Neural progenitor cell (in vitro differentiated cells): ENCODE measurements around the gene NADSYN1. TPM values are rescaled to one million over a fixed set of nuclear protein-coding genes. Genes with fewer than 3 reads are reported as not detected.

Source experiments
- DNase-seq: peaks from one replicate; pipeline ENCODE4 v3.0.0-alpha.2; 2016; ENCODE audit warnings: low spot score
- H2AFZ ChIP-seq: fragments of 200-600 bp; sonication (generic); replicated peaks from 2 replicates; pipeline ENCODE4 v1.6.1; 2016; ENCODE audit warnings: antibody characterized with exemption
- H3F3A ChIP-seq: fragments of 200-600 bp; sonication (generic); 2 replicates; pipeline ENCODE4 v1.6.1; 2016; ENCODE audit warnings: antibody characterized with exemption, low read depth
- H3K27ac ChIP-seq: fragments of 200-600 bp; sonication (generic); 2 replicates; pipeline ENCODE4 v1.5.1; 2016; ENCODE audit warnings: mild to moderate bottlenecking
- H3K27me3 ChIP-seq: fragments of 200-600 bp; sonication (generic); 2 replicates; pipeline ENCODE4 v1.6.1; 2016; ENCODE audit warnings: mild to moderate bottlenecking, moderate library complexity
- H3K36me3 ChIP-seq: fragments of 200-600 bp; sonication (generic); 2 replicates; pipeline ENCODE4 v1.5.1; 2016
- H3K4me1 ChIP-seq: fragments of 200-600 bp; sonication (generic); 2 replicates; pipeline ENCODE4 v1.6.1; 2016; ENCODE audit warnings: mixed run types
- H3K4me2 ChIP-seq: fragments of 200-600 bp; sonication (generic); 2 replicates; pipeline ENCODE4 v1.6.1; 2016
- H3K4me3 ChIP-seq: fragments of 200-600 bp; sonication (generic); 2 replicates; pipeline ENCODE4 v1.5.1; 2016
- H3K79me2 ChIP-seq: fragments of 200-600 bp; sonication (generic); 2 replicates; pipeline ENCODE4 v1.6.1; 2016; ENCODE audit warnings: low read depth
- H3K9ac ChIP-seq: fragments of 200-600 bp; sonication (generic); 2 replicates; pipeline ENCODE4 v1.6.1; 2016
- H3K9me3 ChIP-seq: fragments of 200-600 bp; sonication (generic); 2 replicates; pipeline ENCODE4 v1.5.1; 2016; ENCODE audit warnings: low read depth
- H4K20me1 ChIP-seq: fragments of 200-600 bp; sonication (generic); 2 replicates; pipeline ENCODE4 v1.6.1; 2016; ENCODE audit warnings: low read depth
- H3K27ac Mint-ChIP-seq: 3 replicates; pipeline ENCODE4 v1.8.0; 2021; ENCODE audit warnings: mixed read lengths
- H3K27me3 Mint-ChIP-seq: 2 replicates; pipeline ENCODE4 v1.8.0; 2022; ENCODE audit warnings: low read depth, mild to moderate bottlenecking, inconsistent platforms, moderate library complexity, mixed read lengths; ENCODE audit not compliant: insufficient read depth
- H3K36me3 Mint-ChIP-seq: 3 replicates; pipeline ENCODE4 v1.8.0; 2021; ENCODE audit warnings: mixed read lengths
- H3K4me1 Mint-ChIP-seq: 3 replicates; pipeline ENCODE4 v1.8.0; 2021; ENCODE audit warnings: mixed read lengths
- H3K4me3 Mint-ChIP-seq: 3 replicates; pipeline ENCODE4 v1.8.0; 2021; ENCODE audit warnings: mild to moderate bottlenecking, moderate library complexity, mixed read lengths
- H3K9me3 Mint-ChIP-seq: 3 replicates; pipeline ENCODE4 v1.8.0; 2020; ENCODE audit warnings: mixed read lengths
- EZH2 ChIP-seq: fragments of 200-600 bp; sonication (generic); IDR thresholded peaks from 2 replicates; pipeline ENCODE4 v1.6.1; 2017; ENCODE audit warnings: antibody characterized with exemption, mild to moderate bottlenecking, moderate library complexity
- EZH2phosphoT487 ChIP-seq: fragments of 200-600 bp; sonication (generic); IDR thresholded peaks from 2 replicates; pipeline ENCODE4 v1.6.1; 2017; ENCODE audit warnings: antibody characterized with exemption
- total RNA-seq: library from RNA; depleted of rRNA; stranded (reverse); fragments of >200 nt; gene quantifications from 2 replicates; pipeline ENCODE4 v1.2.3, GENCODE V29; 2015; ENCODE audit warnings: low replicate concordance
- TF ChIP-seq, protein P1 (sequence below): fragments of 200-600 bp; sonication (generic); IDR thresholded peaks from 2 replicates; pipeline ENCODE4 v1.5.1; 2017; ENCODE audit warnings: antibody characterized with exemption, mild to moderate bottlenecking

The NADSYN1 gene
- total RNA-seq, 1 donor from 2014 or later, result 25.0 TPM

DNA sequence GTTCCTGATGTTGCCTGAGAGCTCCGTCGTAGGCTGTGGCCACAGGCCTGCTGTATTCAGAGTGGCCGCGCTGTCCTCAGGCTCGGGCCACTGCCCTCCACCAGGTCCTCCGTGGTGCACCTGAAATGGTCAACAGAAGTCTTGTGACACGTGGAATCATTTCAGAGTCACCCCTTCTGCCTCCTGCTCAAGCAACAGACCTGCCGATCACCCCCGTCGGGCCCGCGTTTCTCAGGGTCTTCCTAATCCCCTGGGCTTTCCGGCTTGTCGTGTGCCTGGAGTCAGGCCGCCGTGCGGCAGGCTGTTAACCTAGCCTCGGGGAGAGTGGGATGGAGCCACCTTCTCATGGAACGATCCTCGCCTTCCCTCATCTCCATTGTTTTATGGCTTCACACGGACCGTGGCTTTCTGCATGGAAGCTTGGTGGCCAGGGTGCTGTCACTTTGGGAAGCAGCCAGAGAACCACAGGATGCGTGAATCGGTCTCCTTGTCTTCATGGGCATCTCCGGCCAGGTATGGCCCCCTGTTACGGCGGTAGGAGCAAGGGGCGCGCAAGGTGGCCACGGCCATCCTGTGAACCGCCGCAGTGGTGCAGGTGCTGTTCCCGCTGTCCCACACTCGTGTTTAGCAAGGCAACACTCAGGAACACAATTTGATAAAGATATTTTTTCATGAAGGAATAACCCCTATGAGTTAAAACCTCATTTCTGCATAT lies 24.1 kb downstream of the NADSYN1 start:
- Histone ChIP-seq H3K4me3 (no peak overlapping the region), H3K27me3 (no peaks in the 10 kb centered on the region), H3K36me3 (no peaks in the 10 kb centered on the region), H3K4me1 (peaks cover 7% of the 10 kb centered on the region), H4K20me1 (no peaks in the 10 kb centered on the region), H3K79me2 (no peaks in the 10 kb centered on the region), H3F3A (no peaks in the 10 kb centered on the region), H3K27ac (no peak overlapping the region), H3K9ac (no peak overlapping the region), H3K4me2 (no peak overlapping the region), H2AFZ (no peak overlapping the region), H3K9me3 (no peaks in the 10 kb centered on the region)
- Mint-ChIP-seq H3K36me3 (peaks cover 15% of the 10 kb centered on the region), H3K27me3 (peaks cover 2% of the 10 kb centered on the region), H3K27ac (peak overlapping the region; percentile 69), H3K9me3 (no peaks in the 10 kb centered on the region), H3K4me3 (no peak overlapping the region), H3K4me1 (peaks cover 14% of the 10 kb centered on the region)
- no peak for DNase-seq
- TF ChIP-seq, protein P1, sequence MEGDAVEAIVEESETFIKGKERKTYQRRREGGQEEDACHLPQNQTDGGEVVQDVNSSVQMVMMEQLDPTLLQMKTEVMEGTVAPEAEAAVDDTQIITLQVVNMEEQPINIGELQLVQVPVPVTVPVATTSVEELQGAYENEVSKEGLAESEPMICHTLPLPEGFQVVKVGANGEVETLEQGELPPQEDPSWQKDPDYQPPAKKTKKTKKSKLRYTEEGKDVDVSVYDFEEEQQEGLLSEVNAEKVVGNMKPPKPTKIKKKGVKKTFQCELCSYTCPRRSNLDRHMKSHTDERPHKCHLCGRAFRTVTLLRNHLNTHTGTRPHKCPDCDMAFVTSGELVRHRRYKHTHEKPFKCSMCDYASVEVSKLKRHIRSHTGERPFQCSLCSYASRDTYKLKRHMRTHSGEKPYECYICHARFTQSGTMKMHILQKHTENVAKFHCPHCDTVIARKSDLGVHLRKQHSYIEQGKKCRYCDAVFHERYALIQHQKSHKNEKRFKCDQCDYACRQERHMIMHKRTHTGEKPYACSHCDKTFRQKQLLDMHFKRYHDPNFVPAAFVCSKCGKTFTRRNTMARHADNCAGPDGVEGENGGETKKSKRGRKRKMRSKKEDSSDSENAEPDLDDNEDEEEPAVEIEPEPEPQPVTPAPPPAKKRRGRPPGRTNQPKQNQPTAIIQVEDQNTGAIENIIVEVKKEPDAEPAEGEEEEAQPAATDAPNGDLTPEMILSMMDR, result no peak
- TF ChIP-seq EZH2 (no peak), EZH2phosphoT487 (no peak)

DNA sequence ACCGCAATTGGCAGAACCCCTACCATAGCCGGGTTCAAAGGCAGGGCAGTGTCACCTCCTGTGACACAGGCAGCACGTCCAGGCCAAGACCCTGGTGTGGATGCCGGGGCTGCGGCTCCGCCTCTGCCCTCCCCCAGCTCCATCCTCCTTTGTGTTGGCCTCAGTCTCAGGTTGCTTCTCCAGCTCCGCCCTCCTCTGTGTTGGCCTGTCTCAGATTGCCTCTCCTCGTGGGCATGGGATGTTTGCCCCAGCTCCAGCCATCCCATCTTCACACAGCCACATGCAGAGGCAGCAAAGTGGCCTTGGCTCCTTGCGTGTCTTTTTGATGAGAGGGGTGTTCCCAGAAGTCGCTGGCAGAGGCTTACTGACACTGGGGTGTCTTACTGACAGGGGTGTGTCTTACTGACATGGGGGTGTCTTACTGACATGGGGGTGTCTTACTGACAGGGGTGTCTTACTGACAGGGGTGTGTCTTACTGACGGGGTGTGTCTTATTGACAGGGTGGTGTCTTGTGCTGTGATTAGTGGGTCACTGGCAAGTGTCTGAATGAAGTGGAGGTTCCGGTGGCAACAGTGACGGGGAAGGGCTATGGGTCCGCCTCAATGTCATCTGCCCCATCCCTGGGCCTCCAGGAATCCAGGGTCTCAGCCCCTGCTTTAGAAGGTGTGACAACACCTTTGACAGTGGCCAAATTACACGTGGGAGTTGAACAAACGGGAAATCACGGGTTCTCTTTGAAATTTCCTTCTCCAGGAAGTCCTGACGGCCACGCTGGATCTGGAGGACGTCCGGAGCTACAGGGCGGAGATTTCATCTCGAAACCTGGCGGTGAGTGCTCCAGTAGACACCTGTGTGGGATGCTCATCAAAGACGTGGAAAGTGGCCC lies 24.9 kb downstream of the NADSYN1 start:
- no peak overlapping the region for H3K9ac ChIP-seq
- H3K4me3 Mint-ChIP-seq, result no peak overlapping the region
- DNase-seq, result peak; percentile 68
- no peak for TF ChIP-seq EZH2
- TF ChIP-seq, protein P1, result no peak
- no peak for TF ChIP-seq EZH2phosphoT487
- H3K4me1 ChIP-seq, result peaks cover 7% of the 10 kb centered on the region
- peaks cover 14% of the 10 kb centered on the region for H3K4me1 Mint-ChIP-seq
- H3F3A ChIP-seq, result no peaks in the 10 kb centered on the region
- no peak overlapping the region for H2AFZ ChIP-seq
- no peak overlapping the region for H3K4me2 ChIP-seq
- no peaks in the 10 kb centered on the region for H3K36me3 ChIP-seq
- H3K27me3 ChIP-seq, result no peaks in the 10 kb centered on the region
- H4K20me1 ChIP-seq, result no peaks in the 10 kb centered on the region
- H3K27me3 Mint-ChIP-seq, result peaks cover 2% of the 10 kb centered on the region
- H3K9me3 Mint-ChIP-seq, result no peaks in the 10 kb centered on the region
- H3K27ac Mint-ChIP-seq, result no peak overlapping the region
- no peaks in the 10 kb centered on the region for H3K79me2 ChIP-seq
- no peaks in the 10 kb centered on the region for H3K9me3 ChIP-seq
- H3K36me3 Mint-ChIP-seq, result peaks cover 15% of the 10 kb centered on the region
- H3K4me3 ChIP-seq, result no peak overlapping the region
- no peak overlapping the region for H3K27ac ChIP-seq

DNA sequence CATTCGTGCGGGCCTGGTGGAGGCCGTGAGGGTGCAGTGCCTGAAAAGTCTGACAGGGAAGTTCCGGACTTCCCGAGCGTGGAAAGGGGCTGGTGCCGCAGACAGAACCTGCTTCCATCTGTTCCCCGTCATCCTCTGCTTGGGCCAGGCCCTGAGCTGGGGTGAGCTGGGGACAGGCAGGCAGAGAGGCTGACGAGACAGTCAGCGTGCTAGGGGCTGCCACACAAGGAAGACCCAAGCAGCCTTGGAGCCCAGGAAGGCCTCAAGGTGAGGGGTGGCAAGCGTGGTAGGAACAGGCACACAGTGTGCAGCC lies 25.5 kb downstream of the NADSYN1 start:
- Histone ChIP-seq H3F3A (no peaks in the 10 kb centered on the region), H3K36me3 (no peaks in the 10 kb centered on the region), H3K27ac (no peak overlapping the region), H3K9me3 (no peaks in the 10 kb centered on the region), H3K79me2 (no peaks in the 10 kb centered on the region), H4K20me1 (no peaks in the 10 kb centered on the region), H3K4me3 (no peak overlapping the region), H3K4me2 (no peak overlapping the region), H3K27me3 (no peaks in the 10 kb centered on the region), H3K9ac (no peak overlapping the region), H3K4me1 (peaks cover 7% of the 10 kb centered on the region), H2AFZ (no peak overlapping the region)
- Mint-ChIP-seq H3K4me1 (peaks cover 14% of the 10 kb centered on the region), H3K4me3 (no peak overlapping the region), H3K36me3 (peaks cover 19% of the 10 kb centered on the region), H3K27me3 (peaks cover 2% of the 10 kb centered on the region), H3K27ac (no peak overlapping the region), H3K9me3 (no peaks in the 10 kb centered on the region)
- TF ChIP-seq EZH2phosphoT487 (no peak), EZH2 (no peak)
- TF ChIP-seq, protein P1, result no peak
- DNase-seq, result no peak
